Retina (tissue), 1 donor: ENCODE measurements around the gene BCAS1.
A peak's percentile ranks its signal among the peaks of the same experiment; 100 is the strongest.

Experiments
- DNase-seq: peaks from one replicate; pipeline ENCODE4 v3.0.0-alpha.2; 2016

The BCAS1 gene

DNA sequence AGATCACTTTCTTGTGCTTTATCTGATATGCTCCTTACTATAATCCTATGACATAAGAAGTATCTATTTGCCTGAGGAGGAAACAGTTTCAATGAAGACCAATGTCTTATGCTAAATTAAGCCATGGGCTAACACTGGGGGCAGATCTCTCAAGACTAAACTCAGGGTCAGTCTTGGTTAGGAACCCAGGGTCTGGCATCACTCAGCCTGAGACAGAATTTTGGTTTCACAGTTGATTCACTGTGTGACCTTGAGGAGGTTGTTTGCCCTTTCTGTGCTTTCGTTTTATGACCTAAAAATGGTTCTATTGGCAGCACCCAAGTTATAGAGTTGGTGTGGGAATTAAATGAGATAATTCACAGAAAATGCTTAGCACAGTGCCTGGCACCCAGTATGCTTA, 4.9 kb upstream of the BCAS1 start:
- DNase-seq, result no peak

DNA sequence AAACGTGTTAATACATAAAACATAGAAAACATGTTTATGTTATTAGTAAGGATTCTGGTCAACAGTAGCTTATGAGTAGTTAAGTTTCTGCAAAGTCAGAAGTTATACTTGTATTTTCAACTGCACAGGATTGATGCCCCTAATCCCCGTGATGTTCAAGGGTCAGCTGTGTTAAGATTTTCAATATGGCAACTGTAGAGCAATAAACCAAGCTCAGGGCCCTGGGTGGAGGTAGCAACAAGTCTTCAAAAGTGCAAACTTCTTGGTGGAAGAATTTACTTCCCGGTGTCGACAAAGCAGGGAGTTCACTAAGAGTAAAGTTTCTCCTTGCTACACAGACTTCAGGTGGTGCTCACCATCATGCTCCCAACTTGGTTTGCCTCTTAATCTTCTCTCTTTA, 4.1 kb upstream of the BCAS1 start:
- DNase-seq, result no peak

DNA sequence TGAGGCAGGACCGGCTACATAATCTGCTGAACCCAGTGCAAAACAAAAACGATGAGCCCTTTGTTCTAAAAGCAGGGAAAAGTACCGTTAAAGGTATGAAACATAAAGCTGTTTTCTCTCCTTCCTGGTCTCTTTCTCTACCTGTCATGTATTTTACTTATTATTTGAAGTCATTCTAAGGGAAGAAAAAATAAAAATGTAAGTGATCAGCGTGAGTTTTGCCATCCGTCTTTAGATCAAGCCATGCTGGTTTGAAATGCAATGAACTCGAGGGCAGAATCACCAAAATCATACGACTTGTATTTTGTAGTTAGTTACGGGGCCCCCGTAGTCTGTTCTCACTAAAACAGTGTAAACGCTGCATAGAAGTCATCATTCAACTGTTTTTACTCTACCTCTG, 2.9 kb upstream of the BCAS1 start:
- no peak for DNase-seq

DNA sequence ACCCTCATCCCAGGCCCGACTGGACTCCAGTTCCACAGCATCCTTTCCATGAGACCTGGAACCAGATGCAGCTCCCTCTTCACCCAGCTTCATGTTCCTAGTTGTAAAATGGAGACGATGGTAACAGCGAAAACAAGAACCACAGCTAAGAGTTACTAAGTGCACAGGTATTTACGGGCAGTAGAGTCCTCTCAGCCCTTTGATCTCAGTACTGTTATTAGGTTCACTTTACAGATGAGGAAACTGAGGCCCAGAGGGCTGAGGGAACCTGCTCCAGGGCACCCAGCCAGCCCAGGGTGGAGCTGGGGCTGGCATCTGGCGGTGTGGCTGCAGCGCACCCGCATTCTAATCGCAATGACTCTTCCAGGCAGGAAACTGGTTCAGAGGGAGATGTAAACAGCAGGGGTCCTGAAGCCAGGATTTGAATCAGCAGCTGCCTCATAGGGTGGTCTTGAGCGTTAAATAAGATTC, 858 bp downstream of the BCAS1 start:
- DNase-seq, result no peak

DNA sequence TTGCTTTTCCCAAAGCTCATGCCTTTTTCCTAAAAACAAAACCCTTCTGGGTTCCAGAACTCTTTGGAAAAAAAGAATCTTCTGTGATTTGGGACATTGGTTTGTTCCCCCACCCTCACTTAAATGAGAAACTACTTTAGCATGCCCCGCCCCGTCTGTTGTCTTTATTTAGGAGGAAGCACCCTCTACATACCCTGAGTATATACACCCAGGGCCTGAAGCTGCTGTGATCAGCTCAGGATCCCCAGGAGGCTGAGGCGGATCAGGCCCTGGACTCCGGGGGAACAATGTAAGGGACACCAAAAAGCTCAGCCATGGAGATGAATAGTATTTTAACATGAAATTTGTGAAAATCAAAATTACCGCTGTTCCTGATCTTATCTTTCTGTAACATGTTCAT, 1.4 kb downstream of the BCAS1 start:
- DNase-seq, result no peak

DNA sequence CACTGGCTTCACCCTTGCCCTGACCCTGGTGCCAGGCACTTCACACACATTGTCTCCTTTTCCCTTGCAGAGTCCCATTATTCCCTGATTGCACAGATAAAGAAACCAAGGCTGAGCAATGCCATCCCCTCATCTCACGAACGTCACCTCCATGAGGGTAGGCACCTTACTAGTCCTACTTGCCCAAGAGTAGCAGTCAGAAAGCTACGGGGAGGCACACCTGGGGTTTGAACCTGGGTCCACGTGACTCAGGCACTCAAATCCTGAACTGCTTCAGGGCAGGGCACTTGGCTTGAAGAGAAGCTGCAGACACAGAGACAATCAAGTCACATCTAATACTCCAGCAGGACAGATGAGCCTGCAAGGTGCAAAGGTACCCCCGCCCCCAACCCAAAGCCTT, 1.9 kb downstream of the BCAS1 start:
- DNase-seq, result no peak

DNA sequence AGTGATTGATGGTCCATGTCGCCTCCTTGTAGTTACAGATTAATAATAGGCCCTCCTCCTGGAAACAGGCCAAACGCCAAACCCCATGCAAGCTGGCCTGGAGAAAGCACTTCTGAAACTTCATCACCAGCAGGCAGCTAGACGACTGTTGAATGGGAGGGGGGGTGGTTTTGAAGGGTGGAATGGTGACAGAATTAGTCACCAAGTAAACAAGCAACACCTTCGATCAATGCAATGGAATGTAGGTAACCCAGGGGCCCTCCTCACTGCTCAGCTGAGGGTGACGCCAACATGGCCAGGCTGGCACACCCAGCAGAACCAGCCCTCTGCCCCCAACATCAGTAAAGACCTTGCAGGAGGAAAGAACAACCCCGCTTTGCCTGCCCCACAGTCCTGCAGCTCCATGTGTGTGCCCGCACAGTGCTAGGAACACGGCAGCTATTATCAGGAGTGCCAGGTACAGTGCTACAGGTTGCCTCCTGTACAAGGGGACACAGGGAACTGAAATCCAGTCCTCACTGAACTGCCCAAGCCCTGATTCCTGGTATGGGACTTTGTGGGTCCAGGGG, 2.7 kb downstream of the BCAS1 start:
- no peak for DNase-seq

DNA sequence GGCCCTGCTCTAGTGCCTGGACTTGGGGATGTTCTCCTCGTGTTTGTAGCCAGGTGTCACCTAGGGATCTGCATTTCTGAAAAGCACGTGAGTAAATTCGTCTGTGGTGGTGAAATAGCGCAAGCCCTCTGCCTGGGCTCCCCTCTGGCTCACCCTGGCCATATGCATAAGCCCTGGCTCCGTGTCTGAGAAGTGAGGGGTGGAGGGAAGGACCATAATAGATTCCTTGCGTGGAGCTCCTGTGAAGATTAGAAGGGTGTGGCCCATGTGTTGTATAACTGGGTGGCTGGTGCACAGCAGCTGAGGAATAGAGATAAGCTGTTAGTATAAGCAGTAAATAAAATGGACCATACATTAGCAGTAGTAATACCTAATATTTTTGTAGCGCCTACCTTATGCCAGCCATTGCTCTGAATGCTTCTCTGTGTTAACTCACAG, 4.8 kb downstream of the BCAS1 start:
- no peak for DNase-seq

DNA sequence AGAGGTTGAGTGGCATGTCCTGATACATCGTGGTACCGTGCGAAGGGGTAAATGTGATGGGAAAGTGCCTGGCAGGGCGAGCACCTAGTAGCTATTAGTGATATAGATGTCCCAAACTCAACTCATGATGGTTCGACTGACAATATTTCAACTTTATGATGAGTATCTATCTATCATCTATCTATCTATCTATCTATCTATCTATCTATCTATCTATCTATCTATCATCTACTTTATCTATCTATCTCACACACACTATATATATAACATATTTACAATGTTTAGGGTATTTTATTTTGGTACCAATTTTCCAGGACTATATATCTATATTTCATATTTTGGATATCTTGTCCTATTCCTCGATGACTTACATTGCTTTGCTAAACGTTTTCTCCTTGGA, 5.5 kb downstream of the BCAS1 start:
- no peak for DNase-seq

DNA sequence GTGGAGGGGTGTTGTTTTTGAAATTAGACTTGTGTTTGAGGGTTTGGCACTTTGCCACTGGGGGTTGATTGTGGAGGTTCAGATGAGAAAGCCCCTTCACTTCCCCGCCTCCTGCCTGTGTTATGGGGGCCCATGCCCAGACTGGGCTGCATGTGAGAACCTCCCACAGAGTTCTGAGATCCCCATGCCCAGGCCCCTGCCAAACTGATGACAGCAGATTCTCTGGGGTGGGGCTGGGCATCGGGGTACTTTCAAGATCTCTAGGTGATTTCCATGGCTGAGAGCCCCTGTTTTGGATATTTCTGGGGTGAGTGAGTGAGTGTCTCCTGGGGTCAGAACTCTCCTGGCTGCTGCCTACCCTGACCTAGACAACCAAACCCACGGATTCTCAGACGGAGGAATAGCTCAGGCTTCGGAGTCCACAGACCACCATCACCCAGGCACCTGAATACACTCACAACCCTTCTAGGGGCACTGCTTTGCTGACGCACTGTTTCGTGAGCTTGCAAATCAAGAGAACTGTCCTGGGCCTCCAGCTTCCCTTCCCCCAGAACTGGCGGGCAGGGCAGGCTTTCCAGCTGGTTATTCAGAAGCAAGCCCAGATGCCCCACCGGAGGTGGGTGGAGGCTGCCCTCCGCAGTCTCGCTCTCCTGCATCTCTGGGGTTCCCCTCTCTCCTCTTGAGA, 6.3 kb downstream of the BCAS1 start:
- no peak for DNase-seq

DNA sequence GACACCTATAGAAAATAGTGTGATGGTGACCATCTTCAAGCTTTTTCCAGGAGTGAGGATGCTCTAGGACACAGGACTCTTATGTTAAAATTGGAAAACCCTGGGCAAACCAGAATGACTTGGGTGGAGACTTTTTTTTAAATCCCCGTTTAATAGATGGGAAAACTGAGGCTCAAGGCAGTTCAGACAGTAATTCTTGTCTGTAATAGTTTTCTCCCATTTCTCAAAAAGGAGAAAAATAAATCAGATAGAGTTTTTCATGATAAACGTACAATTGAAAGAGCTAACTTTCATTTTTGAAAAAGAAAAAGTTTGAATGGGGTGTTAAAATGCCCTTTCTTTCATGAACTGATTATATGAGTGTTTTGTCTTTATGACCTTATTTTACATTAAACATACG, 6.8 kb downstream of the BCAS1 start:
- no peak for DNase-seq

DNA sequence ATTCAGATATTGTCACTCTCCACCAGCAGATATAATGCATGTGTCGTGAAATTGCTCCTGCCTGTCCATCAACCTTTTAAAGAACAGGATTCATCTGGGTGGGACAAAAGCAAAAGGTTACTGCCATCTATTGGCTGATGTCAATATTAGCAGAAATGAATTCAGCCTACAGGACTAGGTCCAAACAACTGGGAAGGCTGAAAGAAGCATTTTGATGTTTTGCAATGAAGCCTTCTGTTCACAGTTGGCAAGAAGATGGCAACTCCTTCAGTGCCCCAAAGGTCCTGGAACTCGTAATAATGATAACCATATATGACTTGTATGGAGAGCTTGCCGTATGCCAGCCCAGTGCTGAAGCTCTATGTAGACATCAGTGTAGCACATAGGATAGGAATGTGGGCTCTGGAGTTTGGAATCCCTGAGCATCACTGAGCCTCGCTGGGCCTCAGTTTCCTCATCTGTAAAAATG, 7.5 kb downstream of the BCAS1 start:
- DNase-seq, result peak; percentile 54

DNA sequence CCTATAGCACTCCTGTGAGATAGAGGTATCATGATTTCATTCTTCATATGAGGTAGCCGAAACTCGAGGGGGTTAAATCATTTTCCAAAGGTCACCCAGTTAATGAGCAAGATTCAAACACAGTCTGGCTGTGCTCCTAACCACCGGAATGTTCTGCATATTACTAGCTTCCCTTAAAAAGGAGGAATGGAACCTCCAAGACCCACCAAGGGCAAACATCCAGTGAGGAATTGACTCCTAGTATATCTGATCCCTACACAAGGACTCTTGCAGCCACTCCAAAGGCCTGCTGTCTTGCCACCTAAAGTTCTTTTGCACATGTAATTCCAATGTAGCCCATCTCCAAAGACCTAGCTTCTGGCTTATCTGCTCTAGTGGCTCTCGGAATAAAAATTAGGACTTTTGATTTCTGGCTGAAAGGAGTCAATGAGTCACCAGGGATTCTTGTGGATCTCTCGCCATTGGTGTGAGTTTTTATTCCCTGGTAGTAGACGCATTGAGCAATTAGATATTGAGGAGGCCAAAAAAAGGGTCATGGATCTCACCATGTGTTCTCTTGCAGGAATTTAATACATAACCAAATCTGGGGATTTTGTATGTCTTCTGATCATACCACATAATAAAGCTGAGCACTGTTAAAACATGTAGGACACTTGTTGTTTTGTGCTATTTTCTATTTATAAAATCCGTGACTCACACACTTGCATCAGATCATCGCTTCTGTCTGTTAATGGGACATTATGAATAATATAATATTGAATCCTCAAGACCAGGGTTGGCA, 9.1 kb downstream of the BCAS1 start:
- DNase-seq, result no peak

DNA sequence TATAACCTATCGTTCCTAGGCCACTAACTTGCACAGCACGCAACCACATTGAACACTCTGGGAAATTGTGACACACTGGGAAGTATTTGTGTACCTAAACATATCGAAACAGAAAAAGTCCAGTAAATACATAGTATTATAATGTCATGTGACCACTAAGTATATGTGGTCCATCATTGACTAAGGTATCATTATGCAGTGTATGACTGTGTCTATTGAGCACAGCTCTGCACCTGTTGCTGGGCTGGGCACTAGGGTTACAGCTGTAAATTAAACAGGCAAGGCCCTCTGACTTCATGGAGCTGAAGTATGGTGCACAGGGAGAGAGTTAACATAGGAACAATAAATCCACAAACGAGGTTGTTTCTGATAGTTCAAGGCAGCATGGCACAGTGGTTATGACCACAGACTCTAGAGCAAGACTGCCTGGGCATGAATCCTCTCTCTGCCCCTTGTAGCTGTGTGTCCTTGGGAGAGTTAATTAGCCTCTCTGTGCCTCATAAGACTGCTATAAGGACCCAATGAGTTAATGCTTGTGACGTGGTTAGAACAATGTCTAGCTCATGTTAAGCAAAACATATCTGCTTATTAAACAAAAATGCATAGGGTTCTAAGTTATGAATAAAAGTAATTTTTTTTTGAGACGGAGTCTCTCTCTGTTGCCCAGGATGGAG, 10.6 kb downstream of the BCAS1 start:
- no peak for DNase-seq

DNA sequence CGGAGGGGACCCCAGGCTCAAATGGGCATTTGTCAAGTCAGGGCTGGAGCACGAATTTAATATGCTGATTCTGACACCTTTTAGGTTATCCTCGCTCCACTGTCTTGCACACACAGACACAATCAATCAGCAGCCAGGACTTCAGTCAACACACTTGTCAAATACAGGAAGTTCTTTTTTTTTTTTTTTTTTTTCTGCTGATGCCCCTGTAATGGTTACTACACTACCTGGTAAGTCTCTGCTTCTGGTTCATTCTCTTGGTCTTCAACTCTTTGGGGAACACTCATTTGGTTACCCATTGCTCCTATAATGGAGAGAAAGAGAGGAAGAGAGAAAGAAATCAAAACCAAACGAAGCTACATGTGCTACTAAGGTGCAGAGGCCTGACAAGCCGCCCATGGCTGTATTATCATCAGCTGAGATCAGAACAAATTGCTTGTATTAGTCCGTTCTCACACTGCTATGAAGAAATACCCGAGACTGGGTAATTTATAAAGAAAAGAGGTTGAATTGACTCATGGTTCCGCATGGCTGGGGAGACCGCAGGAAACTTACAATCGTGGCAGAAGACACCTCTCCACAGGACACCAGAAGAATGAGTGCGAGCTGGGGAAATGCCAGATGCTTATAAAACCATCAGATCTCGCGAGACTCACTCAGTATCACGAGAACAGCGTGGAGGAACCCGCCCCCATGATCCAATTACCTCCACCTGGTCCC, 11.8 kb downstream of the BCAS1 start:
- DNase-seq, result no peak

DNA sequence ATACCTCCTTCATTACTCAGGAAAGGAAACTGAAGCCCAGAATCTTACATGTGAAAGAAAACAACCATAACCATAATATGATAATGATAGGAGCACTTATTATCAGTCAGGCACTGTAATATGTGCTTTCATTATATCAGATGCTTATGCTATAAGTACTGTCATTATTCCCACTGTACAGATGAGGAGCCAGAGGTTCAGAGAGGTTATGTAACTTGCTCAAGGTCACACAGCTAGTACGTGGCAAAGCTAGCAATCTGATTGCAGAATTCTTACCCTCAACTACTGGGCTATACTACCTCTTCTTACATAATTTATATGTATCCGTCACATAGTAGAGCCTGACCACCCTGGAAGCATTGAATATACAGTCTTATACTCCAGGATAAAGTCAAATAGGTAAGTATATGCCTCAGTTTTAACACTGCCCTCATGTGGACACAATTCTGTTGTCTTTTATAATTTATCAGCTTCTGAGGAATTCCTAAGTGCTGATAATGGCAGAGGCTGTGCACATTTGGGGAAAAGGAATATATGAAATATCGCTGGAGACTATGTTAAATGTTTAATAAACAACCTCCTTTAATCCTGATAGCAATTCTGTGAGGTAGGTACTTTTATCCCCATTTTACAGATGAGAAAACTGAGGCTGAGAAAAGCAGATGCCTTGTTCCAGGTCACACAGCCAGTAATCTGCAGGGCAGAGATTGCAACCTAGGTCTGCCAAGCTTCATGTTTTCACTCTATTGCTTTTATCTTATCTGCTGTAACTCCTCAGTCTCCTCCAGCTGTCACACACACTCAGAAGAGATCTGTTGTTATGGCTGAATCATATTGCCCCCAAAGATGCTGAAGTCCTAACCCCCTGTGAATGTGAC, 13.4 kb downstream of the BCAS1 start:
- no peak for DNase-seq

DNA sequence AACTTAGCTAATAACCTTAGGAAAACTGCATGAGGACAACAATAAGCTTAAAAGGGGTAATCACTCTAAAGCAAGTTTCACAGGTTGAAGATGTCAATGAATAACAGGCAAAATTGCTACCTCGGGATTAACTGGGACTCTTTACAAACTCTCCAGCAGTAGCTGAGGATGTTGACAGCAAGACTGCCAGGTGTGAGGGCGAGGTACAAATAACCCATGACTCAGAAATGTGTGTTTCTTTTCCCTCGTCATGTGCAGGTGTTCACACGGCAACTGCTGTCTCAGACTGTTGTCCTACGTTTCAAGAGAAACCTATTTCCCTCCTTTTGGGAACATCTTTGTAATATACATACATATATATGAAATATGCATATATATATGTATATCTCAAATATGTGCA, 15.9 kb downstream of the BCAS1 start:
- no peak for DNase-seq

DNA sequence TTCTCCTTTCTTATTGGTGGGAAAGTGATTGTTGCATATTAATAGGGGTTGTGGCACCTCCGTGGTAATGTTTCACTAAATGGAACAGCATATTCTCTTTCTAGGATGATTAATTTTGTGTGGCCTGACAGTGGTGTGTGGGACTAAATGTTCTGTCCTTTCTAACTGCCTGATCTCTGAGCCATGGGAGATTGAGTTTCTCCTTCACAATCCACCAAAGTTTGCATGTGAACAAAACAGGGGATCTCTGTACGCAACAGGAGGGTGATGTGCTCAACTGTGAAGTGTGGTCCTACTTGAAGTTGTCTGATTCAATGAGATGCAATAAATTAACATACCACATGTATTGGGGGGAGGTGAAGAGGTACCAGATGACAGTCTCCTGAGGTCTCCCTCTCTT, 19.3 kb downstream of the BCAS1 start:
- DNase-seq, result no peak

DNA sequence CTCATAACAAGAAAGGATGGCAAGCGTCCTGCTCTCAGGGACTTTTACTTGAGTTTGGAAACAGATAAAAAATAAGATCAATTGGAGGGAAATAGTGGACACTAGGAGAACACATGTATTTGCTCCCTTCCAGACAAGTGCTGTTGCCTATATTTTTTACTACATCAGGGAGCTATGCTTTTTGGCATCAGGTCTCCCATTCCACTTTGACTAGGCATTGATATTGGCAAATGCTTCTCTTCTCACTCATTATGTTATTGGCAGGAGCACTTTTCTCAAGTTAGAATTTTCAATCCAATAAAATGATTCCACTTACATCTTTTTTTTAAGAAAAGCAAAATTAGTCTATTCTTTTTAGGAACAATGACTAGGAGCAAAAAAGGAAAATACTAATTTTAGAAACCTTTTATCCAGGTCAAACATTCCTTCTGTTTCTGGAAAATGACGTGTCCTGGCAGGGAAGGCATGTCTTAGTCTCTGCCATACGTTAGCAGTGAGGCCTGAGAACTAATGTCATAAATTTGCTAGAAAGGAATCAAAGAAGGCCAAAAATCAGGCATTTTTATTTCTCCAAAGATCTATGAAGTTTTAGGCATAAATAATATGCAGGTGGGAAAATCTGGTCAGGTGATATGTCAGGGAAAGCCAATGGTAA, 21.4 kb downstream of the BCAS1 start:
- DNase-seq, result no peak

DNA sequence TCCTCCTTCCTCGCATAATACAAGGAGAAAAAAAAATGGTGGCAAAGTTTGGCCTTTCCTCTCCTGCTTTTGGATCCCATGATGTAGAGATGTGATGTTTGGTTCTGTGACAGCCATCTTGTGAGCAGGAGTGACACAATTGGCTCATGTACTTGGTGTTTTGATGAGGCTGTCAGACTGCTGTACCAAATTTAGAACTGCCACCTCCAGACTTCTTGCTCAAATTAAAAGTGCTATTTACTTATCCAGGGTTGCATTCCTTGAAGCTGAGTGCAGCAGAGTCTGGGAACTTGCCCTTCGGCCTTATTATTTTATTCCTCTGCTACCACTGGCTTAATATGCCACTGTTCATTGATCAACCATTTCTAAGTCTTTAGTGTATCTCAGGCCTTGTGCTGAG, 21.9 kb downstream of the BCAS1 start:
- DNase-seq, result no peak

DNA sequence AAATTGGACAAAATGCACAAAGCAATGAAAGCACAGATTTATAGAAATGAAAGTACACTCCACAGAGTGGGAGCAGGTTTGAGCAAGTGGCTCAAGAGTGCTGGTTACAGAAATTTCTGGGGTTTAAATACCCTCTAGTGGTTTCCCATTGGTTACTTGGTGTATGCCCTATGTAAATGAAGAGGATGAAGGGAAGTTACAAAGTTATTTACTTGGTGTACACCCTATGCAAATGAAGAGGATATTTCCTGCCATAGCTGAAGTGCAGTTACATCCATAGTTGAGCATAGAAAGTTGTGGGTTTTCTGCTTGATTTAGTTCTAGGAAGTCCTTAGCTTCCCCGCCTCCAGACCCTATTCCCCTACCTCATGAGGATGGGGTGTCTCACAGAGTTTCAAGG, 22.7 kb downstream of the BCAS1 start:
- no peak for DNase-seq
